GM21526 (cell line): ENCODE data around the gene PLPP1.

ENCODE experiments used
- ATAC-seq: cut with Tn5 transposase; IDR thresholded peaks from one replicate; pipeline ENCODE4 v1.9.1; 2021; ENCODE audit warnings: moderate library complexity; ENCODE audit not compliant: unreplicated experiment, low FRiP score

PLPP1 gene

GRCh38 chr5:55415071-55415470 is 119.7 kb downstream of the PLPP1 start:
- ATAC-seq: no peak

GRCh38 chr5:55413644-55414043 is 121.1 kb downstream of the PLPP1 start:
- no peak for ATAC-seq

GRCh38 chr5:55411876-55412275 is 122.9 kb downstream of the PLPP1 start:
- no peak for ATAC-seq

GRCh38 chr5:55410845-55411244 is 123.9 kb downstream of the PLPP1 start:
- ATAC-seq: no peak

- ATAC-seq: no peak
These were observed 125.0 kb downstream of the PLPP1 start for GRCh38 chr5:55409775-55410174.

GRCh38 chr5:55407984-55408383 is 126.8 kb downstream of the PLPP1 start:
- ATAC-seq: no peak

GRCh38 chr5:55407059-55407684 is 127.6 kb downstream of the PLPP1 start:
- ATAC-seq: no peak

GRCh38 chr5:55406292-55406691 is 128.5 kb downstream of the PLPP1 start:
- no peak for ATAC-seq

GRCh38 chr5:55402199-55402598 is 132.6 kb downstream of the PLPP1 start:
- no peak for ATAC-seq

- no peak for ATAC-seq
These were observed 141.1 kb downstream of the PLPP1 start for GRCh38 chr5:55393501-55394175.

- ATAC-seq: no peak
These were observed 142.1 kb downstream of the PLPP1 start for GRCh38 chr5:55392669-55393068.

- no peak for ATAC-seq
These were observed 143.1 kb downstream of the PLPP1 start for GRCh38 chr5:55391707-55392106.

- ATAC-seq: no peak
These were observed 146.9 kb downstream of the PLPP1 start for GRCh38 chr5:55387865-55388264.

- ATAC-seq: no peak
These were observed 148.4 kb downstream of the PLPP1 start for GRCh38 chr5:55386356-55386755.

GRCh38 chr5:55385846-55386245 is 148.9 kb downstream of the PLPP1 start:
- ATAC-seq: no peak

- ATAC-seq: no peak
These were observed 149.5 kb downstream of the PLPP1 start for GRCh38 chr5:55385227-55385626.

- no peak for ATAC-seq
These were observed 150.7 kb downstream of the PLPP1 start for GRCh38 chr5:55384072-55384471.

- no peak for ATAC-seq
These were observed 151.5 kb downstream of the PLPP1 start for GRCh38 chr5:55383254-55383653.

GRCh38 chr5:55377810-55378209 is 157.0 kb downstream of the PLPP1 start:
- ATAC-seq: no peak
